Skeletal muscle cell (primary cell): ENCODE measurements around the gene ZEB1.
"Not testable (repeated sequence)": the region's sequence is repeated elsewhere in the genome, so short reads cannot be mapped to it uniquely, and the experiment has no call there.

Experiments
- DNase-seq: peaks from one replicate; pipeline ENCODE4 v3.0.0-alpha.2; 2010; ENCODE audit warnings: low read depth
- H3K4me3 ChIP-seq: 2 replicates; pipeline ENCODE4 v1.5.1; 2011; ENCODE audit warnings: low read depth, mild to moderate bottlenecking, control low read depth, low read length, moderate library complexity

Gene ZEB1

GRCh38 chr10:31317652-31318381, 1.2 kb upstream of the ZEB1 start:
- H3K4me3 ChIP-seq: peak overlapping the region; percentile 86
- no peak for DNase-seq

DNA sequence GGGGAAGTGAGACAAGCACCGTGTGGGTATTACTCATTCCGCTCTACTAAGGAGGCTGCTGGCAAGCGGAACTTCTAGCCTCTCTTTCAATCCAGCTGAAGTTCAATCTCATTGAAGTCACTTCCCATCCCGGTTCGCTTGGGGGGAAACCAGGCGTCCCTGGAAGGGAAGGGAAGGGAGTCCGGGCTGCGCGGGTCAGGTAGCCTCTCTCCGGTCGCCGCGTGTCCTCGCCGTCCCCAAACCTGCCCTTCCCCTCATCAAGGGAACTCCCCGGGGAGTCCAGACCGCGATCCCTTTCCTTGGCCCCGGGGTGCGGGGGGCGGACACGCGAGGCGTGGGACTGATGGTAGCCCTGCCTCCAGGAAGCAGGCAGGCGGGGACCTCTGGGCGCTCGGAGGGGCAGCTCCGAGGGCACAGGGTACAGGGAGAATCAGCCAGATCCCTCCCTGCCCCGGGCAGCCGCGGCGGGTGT, 598 bp upstream of the ZEB1 start:
- peak; percentile 41 for DNase-seq
- H3K4me3 ChIP-seq: peak overlapping the region; percentile 86

- DNase-seq: no peak
- H3K4me3 ChIP-seq: peak overlapping the region; percentile 86
Observed at GRCh38 chr10:31319602-31320549, 860 bp downstream of the ZEB1 start.

DNA sequence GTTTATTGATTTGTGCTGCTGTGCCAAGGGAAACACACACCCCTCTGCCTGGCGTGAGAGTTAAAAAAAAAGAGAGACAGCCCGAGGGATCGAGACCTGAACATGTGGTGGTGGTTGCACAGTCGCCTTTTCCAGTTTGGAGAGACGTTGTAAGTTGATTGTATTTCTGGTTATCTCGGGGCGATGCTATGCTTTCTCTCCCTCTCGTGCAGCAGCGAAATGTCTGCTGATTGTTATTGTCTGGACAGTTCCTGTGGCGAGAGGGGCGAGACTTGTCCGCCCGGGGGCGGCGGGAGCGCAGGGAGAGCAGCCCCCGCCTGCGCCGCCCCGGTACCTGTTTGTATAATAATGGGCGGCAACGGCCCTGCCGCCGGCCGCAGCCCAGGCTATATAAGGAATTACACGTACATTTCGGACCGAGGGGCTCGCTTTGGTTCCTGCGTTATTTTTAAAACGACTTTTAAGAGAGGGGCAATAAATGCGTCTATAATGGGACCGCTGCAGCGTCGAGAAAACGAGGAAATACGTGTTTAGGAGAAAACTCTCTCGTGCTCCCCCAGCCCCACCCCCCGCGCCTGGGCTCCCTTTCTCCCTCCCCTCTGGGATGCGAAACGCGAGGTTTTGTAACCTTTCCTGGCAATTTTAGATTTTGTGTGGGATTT, 1.7 kb downstream of the ZEB1 start:
- peak overlapping the region; percentile 86 for H3K4me3 ChIP-seq
- DNase-seq: no peak

DNA sequence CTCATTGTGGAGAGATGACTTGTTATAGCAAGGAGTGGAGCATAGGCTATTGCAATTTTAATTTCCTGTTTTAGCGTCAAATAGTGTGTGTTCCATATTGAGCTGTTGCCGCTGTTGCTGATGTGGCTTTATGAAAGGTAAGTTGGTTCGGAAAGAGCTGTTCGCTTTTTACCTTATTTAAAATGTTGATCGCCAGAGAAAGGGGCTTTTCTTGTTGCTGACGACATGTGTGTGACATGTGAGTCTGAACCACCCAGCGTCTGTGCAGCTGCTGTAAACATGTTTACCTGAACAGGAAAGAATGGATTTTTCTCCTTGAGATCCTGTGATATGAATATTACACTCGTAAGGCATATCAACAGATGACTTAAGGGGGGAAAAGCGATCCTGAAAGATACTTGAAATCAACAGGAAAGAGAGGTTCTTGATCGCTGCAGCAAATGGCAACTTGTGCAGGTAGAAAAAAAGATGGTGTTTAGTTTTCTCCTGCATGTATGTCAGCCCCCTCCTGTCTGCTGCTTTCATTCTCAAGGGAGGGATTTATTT, 2.5 kb downstream of the ZEB1 start:
- peak overlapping the region; percentile 86 for H3K4me3 ChIP-seq
- DNase-seq: no peak

DNA sequence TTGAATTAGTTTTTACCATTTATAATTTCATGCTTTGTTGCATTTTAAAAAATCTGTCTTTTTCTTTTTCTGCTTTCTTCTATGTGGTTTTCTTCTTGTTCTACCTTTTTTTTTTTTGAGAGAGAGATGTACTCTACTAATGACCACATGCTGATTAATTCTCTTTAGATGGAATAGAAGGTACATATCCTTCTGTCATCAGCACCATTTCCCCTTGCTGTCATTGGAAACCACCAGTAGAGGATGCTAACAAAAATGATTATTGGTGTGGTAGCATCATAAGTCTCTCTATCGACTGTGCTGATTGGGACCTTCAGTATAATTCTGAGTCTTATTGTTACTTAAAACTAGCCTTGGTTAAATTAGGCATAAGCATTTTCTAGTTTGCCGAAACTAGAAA, 3.6 kb downstream of the ZEB1 start:
- DNase-seq: no peak
- H3K4me3 ChIP-seq: no peak overlapping the region

DNA sequence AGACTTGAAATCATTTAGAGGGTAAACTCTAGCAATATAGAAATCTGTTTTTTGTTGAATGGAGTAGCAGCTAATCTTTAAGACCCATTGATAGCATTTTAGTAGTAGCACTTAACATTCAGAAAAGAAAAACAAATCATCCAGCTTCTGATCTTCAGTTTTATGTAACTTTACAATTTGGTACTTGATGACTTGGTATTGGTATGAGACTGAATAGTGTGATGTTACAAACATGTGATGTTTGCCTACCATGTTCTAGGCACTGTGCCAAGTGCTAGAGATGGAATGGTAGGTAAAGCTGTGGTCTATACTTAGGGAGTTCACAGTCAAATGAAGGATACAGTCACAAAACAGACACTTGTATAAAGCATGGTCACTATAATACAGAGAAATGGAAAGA, 21.3 kb downstream of the ZEB1 start:
- H3K4me3 ChIP-seq: no peak overlapping the region
- no peak for DNase-seq

DNA sequence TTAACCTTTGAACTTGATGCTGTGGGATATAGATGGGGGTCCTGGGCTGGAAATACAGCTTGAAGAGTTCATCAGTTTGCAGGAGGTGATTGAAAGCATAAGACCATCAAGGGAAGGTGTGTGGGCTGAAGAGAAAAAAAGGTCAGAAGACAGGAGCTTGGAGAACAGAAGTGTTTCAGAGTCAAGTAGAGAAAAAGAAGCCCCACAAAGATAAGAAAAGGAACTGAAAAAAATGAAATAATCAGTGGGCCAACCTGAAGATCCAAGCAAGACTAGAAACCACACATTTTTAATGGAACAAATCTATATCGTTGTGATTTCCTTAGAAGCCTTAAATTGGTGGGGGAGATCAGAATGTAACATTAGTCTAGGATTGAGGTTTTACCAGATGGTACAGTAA, 22.5 kb downstream of the ZEB1 start:
- no peak overlapping the region for H3K4me3 ChIP-seq
- no peak for DNase-seq

- DNase-seq: no peak
- no peak overlapping the region for H3K4me3 ChIP-seq
Observed at GRCh38 chr10:31343009-31343408, 24.0 kb downstream of the ZEB1 start.

- H3K4me3 ChIP-seq: no peak overlapping the region
- DNase-seq: no peak
Observed at GRCh38 chr10:31343551-31343950, 24.5 kb downstream of the ZEB1 start.

DNA sequence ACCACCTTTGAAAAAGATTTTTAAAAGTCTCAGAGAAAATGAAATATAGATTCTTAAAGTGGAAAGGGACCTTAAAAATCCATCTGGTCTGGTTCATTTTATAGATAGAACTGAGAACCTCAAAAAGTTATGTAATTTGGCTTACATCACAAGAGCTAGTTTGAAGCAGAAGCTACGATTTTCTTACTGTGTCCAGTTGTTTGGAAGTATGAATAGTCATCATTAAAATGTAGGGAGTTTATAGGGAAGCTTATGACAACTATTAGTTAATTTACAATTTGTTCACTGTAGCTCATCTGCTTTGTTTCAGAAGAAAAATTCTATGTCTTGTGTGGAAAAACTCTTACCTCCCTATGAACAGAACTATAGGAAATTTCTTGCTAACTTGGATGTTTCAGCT, 26.9 kb downstream of the ZEB1 start:
- DNase-seq: no peak
- no peak overlapping the region for H3K4me3 ChIP-seq

DNA sequence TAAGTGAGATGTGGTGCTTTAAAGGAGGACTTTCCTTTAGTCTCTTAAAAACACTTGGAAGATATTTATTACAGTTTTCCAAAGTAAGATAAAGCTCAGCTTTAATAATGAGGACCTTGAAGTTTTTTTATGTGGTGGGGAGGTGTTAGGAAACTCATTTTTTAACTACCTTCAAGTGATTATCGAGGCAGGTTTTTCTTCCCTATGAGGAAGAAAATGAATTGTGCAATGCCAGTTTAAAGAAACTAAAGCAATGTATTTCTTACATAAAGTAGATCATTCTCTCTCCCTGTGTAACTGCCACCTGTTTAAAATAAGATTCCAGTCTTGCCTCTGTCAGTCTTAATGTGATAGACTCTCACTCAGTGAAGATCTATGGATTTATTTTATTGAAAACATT, 27.9 kb downstream of the ZEB1 start:
- no peak overlapping the region for H3K4me3 ChIP-seq
- no peak for DNase-seq

GRCh38 chr10:31347705-31348104, 28.7 kb downstream of the ZEB1 start:
- no peak overlapping the region for H3K4me3 ChIP-seq
- DNase-seq: no peak

DNA sequence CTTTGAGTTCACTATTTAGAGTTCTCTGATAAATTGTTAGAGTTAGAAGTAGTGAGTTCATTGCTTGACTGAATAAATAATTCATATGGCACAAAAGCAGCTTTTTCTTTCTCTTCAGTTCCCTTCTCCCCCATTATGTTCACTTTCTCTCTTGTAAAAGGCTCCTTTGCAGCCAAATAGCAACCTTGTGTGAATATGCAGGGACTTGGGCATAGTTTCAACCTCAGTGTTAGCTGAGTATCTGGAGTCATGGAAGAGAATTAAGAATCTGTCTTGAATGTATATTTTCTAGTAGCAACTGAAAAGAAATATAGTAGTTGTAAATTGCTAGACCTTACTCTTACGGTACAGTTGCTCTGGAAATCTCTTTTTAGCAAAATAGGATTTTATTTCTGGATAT, 31.9 kb downstream of the ZEB1 start:
- DNase-seq: no peak
- no peak overlapping the region for H3K4me3 ChIP-seq

DNA sequence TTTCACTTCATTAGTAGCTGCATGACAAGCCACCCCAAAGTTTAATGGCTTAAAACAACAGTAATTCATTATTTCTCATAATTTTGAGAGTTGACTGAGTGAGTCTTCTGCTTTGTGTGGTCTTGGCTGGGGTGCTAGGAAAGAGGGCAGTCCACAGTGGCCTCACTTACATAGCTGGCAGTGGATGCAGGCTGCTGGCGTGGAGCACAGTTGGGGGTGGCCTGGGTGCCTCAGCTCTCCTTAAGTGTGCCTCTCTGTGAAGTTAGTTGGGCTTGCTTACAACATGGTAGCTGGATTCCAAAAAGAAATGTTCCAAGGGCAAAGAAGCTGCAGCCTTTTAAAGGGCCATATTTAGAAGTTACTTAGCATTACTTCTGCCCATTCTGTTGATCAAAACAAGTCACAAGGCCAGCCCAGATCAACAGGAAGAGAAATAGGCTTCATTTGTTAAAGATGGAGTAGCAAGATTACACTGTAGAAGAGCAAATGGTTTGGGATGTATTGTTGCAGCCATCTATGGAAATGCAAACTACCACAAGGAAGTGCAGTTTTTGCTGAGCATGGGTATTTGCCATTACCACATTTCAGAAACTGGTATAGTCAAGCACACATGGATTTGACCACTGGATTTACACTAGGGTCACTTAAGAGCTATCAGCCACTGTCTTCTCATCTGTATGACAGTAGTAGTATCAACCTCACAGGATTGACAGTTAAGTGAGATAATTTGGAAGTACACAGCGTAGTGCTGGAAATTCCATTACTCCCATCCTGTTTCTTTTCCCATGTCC, 33.6 kb downstream of the ZEB1 start:
- DNase-seq: no peak
- H3K4me3 ChIP-seq: no peak overlapping the region

GRCh38 chr10:31353574-31353973, 34.6 kb downstream of the ZEB1 start:
- H3K4me3 ChIP-seq: no peak overlapping the region
- peak; percentile 15 for DNase-seq

- peak; percentile 22 for DNase-seq
- no peak overlapping the region for H3K4me3 ChIP-seq
Observed at GRCh38 chr10:31358688-31359330, 39.8 kb downstream of the ZEB1 start.

DNA sequence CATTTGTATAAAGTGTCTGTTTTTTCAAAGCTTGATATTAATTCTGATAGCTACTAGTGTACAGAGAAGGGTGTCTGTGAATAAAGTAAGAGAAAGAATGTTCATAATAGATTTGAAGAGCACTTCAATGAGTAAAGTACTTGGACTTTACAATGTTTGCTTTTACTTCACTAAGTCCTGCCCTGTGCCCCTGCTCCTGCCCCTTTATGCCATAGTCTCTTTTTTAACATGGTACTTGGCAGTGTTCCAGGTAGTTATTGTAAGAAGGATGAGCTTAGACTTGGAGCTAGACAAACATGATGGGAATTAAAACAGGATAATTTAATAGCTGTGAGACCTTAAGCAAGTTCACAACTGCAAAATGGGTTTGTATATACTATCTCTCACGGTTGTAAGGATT, 41.0 kb downstream of the ZEB1 start:
- no peak overlapping the region for H3K4me3 ChIP-seq
- DNase-seq: peak; percentile 23

DNA sequence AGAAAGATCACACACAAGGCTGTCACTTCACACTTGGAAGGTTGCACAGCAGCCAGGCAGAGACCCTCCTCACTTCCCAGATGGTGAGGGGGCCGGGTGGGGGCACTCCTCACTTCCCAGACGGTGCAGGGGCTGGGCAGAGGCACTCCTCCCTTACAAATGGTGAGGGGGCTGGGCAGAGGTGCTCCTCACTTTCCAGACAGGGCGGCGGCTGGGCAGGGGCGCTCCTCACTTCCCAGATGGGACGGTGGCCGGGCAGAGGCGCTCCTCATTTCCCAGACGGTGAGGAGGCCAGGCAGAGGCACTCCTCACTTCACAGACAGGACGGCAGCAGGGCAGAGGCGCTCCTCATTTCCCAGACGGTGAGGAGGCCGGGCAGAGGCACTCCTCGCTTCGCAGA, 42.5 kb downstream of the ZEB1 start:
- DNase-seq, H3K4me3 ChIP-seq: not testable (repeated sequence)
